ENCODE data around the gene ARHGEF26. TPM values are rescaled to one million over a fixed set of nuclear protein-coding genes. Genes with fewer than 3 reads are reported as not detected.

ARHGEF26 gene
- total RNA-seq, 2 experiments from 2014 or later = 0.08 TPM; not detected in 1

DNA sequence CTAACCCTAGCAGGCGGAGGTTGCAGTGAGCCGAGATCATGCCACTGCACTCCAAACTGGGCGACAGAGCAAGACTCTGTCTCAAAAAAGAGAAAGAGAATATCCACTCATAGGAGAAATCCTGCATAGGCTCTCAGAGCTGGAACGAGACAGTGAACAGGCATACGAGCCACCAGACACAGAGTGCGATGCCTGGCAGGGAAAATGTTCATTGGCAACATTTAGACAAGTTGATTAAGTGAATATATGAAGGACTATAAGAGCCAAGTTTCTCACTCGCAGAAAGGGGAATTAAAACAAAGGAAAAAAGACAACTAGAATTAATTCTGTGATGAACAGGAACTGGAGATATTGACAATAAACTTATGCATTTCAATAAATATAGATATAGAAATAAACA, 27.1 kb upstream of the ARHGEF26 start:
- DNase-seq (no peak), ATAC-seq (ENCODE audit: poor library complexity) (no peak)
- H3K36me3 ChIP-seq (ENCODE audit: insufficient read depth, low read length) = no peaks in the 10 kb centered on the region
- POLR2A ChIA-PET = no interaction called here
- no peaks in the 10 kb centered on the region for H3K36me3 Mint-ChIP-seq (ENCODE audit: low read depth)
- TF ChIP-seq, protein P1, sequence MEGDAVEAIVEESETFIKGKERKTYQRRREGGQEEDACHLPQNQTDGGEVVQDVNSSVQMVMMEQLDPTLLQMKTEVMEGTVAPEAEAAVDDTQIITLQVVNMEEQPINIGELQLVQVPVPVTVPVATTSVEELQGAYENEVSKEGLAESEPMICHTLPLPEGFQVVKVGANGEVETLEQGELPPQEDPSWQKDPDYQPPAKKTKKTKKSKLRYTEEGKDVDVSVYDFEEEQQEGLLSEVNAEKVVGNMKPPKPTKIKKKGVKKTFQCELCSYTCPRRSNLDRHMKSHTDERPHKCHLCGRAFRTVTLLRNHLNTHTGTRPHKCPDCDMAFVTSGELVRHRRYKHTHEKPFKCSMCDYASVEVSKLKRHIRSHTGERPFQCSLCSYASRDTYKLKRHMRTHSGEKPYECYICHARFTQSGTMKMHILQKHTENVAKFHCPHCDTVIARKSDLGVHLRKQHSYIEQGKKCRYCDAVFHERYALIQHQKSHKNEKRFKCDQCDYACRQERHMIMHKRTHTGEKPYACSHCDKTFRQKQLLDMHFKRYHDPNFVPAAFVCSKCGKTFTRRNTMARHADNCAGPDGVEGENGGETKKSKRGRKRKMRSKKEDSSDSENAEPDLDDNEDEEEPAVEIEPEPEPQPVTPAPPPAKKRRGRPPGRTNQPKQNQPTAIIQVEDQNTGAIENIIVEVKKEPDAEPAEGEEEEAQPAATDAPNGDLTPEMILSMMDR (IDR thresholded peaks at IDR 0.05) = no peak
- no peak overlapping the region for H3K4me3 Mint-ChIP-seq
- intact Hi-C loops (cut with DNase I, micrococcal nuclease) = no loop called here
- H3K4me3 ChIP-seq (ENCODE audit: low read length) = no peak overlapping the region
- no peak overlapping the region for H3K27ac Mint-ChIP-seq
- CTCF ChIA-PET = no interaction called here
- no peak overlapping the region for H3K27ac ChIP-seq (ENCODE audit: low read depth in 1 of 2, low read length in 2 of 2)
- H3K4me1 Mint-ChIP-seq (ENCODE audit: low read depth) = no peaks in the 10 kb centered on the region
- H3K4me1 ChIP-seq (ENCODE audit: insufficient read depth, low read length) = no peaks in the 10 kb centered on the region
- H3K27me3 Mint-ChIP-seq = no peaks in the 10 kb centered on the region
- H3K9me3 Mint-ChIP-seq = no peaks in the 10 kb centered on the region
- H3K9me3 ChIP-seq (ENCODE audit: control insufficient read depth in 1 of 2, insufficient read depth in 1 of 2, low read length in 2 of 2) = no peaks in the 10 kb centered on the region
- H3K27me3 ChIP-seq (ENCODE audit: control insufficient read depth in 1 of 2, insufficient read depth in 2 of 2, low read length in 2 of 2) = no peaks in the 10 kb centered on the region

DNA sequence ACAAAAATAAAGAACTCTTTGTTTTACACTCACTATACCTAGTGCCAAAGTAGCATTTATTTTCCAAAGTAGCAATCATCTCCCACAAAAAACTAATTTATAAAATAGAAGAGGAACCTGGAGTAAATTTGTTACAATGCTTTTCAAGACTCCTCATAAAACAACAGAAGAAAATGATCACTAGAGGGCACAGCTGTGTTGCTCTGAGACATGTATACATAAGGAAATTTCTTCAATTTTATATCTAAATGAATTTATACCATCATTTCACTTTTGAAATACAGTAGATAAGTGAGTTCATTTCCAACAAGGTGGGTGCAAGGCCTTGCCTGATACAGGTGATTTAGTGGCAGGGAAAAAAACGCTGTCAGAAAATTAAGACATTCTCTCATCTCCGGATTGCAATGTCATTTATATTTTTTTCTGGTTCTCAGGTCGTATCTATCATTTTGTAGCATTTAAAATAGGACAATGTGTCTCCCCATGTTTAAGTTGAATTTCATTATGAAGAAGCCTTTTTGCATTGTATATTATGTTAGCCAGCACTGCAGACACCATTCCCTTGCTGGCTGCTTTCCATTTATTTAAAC, 25.3 kb upstream of the ARHGEF26 start:
- no peaks in the 10 kb centered on the region for H3K9me3 Mint-ChIP-seq
- ChIA-PET POLR2A (no interaction called here), CTCF (no interaction called here)
- DNase-seq = no peak
- no peaks in the 10 kb centered on the region for H3K9me3 ChIP-seq (ENCODE audit: control insufficient read depth in 1 of 2, insufficient read depth in 1 of 2, low read length in 2 of 2)
- H3K27me3 Mint-ChIP-seq = no peaks in the 10 kb centered on the region
- ATAC-seq (ENCODE audit: poor library complexity) = no peak
- H3K36me3 ChIP-seq (ENCODE audit: insufficient read depth, low read length) = no peaks in the 10 kb centered on the region
- H3K4me1 ChIP-seq (ENCODE audit: insufficient read depth, low read length) = no peaks in the 10 kb centered on the region
- TF ChIP-seq, protein P1 (IDR thresholded peaks at IDR 0.05) = no peak
- no peaks in the 10 kb centered on the region for H3K4me1 Mint-ChIP-seq (ENCODE audit: low read depth)
- no peak overlapping the region for H3K4me3 Mint-ChIP-seq
- H3K36me3 Mint-ChIP-seq (ENCODE audit: low read depth) = no peaks in the 10 kb centered on the region
- no peaks in the 10 kb centered on the region for H3K27me3 ChIP-seq (ENCODE audit: control insufficient read depth in 1 of 2, insufficient read depth in 2 of 2, low read length in 2 of 2)
- no peak overlapping the region for H3K4me3 ChIP-seq (ENCODE audit: low read length)
- no peak overlapping the region for H3K27ac Mint-ChIP-seq
- intact Hi-C loops (cut with DNase I, micrococcal nuclease) = no loop called here
- no peak overlapping the region for H3K27ac ChIP-seq (ENCODE audit: low read depth in 1 of 2, low read length in 2 of 2)

DNA sequence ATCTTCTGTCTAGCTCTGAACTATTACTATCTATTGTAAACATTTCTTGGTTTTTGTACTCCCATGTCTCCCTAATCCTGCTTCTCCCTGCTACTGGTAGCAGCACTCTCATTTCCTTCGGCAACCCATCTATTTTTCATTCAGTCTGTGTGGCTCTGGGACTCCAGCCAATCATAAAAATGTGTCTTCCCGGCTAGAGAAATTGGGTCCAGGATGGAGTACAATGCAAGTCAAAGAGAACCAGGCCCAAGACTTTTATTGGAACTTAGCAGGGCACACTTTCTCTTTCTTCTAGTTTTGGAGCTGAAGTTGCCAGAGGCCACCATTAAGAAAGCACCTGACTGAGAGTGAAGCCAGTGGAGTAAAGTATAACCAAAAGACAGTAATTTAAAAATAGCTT, 22.8 kb upstream of the ARHGEF26 start:
- no peak overlapping the region for H3K27ac Mint-ChIP-seq
- no peak overlapping the region for H3K4me3 Mint-ChIP-seq
- no peak for ATAC-seq (ENCODE audit: poor library complexity)
- CTCF ChIA-PET = no interaction called here
- H3K4me1 ChIP-seq (ENCODE audit: insufficient read depth, low read length) = no peaks in the 10 kb centered on the region
- TF ChIP-seq, protein P1 (IDR thresholded peaks at IDR 0.05) = no peak
- H3K36me3 Mint-ChIP-seq (ENCODE audit: low read depth) = no peaks in the 10 kb centered on the region
- H3K9me3 ChIP-seq (ENCODE audit: control insufficient read depth in 1 of 2, insufficient read depth in 1 of 2, low read length in 2 of 2) = no peaks in the 10 kb centered on the region
- POLR2A ChIA-PET = no interaction called here
- intact Hi-C loops (cut with DNase I, micrococcal nuclease) = no loop called here
- H3K4me3 ChIP-seq (ENCODE audit: low read length) = no peak overlapping the region
- H3K27me3 Mint-ChIP-seq = no peaks in the 10 kb centered on the region
- no peak for DNase-seq
- H3K4me1 Mint-ChIP-seq (ENCODE audit: low read depth) = no peaks in the 10 kb centered on the region
- H3K27me3 ChIP-seq (ENCODE audit: control insufficient read depth in 1 of 2, insufficient read depth in 2 of 2, low read length in 2 of 2) = no peaks in the 10 kb centered on the region
- no peaks in the 10 kb centered on the region for H3K9me3 Mint-ChIP-seq
- H3K27ac ChIP-seq (ENCODE audit: low read depth in 1 of 2, low read length in 2 of 2) = no peak overlapping the region
- H3K36me3 ChIP-seq (ENCODE audit: insufficient read depth, low read length) = no peaks in the 10 kb centered on the region

Measured in CD4-positive, alpha-beta T cell (primary cell).